ENCODE data around the gene UXS1. TPM values are rescaled to one million over a fixed set of nuclear protein-coding genes. Genes with fewer than 3 reads are reported as not detected.
"Not testable (repeated sequence)": the region's sequence is repeated elsewhere in the genome, so short reads cannot be mapped to it uniquely, and the experiment has no call there.

UXS1 gene
- total RNA-seq (2012; rRNA removed), result 30.2 and 33.2 TPM in 2 replicates

DNA sequence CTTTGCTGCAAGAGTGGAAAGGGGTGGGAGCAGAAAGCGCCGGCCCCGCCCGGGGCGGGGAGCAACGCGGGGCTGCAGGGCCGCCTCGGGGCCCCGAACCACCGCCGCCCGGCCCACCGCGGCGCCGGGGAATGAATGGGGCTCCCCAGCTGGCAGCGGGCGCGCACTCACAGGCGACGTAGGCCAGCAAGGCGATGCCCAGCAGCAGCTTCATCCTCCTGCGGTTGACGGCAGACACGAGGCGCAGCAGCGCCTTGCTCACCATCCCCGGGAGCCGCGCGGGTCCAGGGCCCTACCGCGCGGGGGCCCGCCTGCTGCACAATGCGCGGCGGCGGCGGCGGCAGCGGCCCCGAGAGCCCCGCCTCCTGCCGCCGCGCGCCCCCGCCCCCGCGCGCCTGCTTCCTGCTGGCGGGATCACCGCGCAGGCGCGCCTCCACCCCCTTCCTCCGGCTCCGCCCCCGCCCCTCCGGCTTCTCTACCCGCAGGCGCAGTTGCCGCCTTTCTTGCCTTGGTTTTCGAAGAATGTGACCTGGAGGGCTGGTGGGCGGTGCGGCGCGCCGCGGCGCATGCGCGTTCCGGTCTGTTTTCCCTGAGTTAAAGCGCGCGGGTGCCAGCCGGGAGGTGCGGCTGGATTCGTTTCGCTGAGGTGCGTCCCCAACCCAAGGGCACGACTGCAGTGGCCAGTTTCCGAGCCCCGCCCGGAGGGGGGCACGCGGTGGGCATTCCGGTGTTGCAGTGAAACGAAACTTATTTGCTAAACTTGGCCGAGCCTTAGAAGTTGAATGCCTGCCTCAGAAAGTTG lies at the start of gene UXS1:
Gene UXS1, minus strand, starts transcription at position 325 of the 802 bp plus-strand sequence. Its CDS starts 60 bp downstream, at position 265.
- H3K4me1 ChIP-seq (ENCODE audit: control insufficient read depth, insufficient read depth, low read length), result peaks cover 25% of the 10 kb centered on the region
- no peaks in the 10 kb centered on the region for H3K27me3 ChIP-seq (ENCODE audit: control insufficient read depth, insufficient read depth, low read length)
- H3K36me3 ChIP-seq (ENCODE audit: insufficient read depth, low read length), result no peaks in the 10 kb centered on the region
- H3K9ac ChIP-seq (ENCODE audit: low read depth, low read length), result peak within 1 kb of the TSS; percentile 88
- H3K9me3 ChIP-seq (replicated peaks; ENCODE audit: low read length), result no peaks in the 10 kb centered on the region
- H3K4me2 ChIP-seq (ENCODE audit: low read length), result peak within 1 kb of the TSS; percentile 96
- peak within 1 kb of the TSS; percentile 89 for H3K4me3 ChIP-seq (ENCODE audit: low read length)

DNA sequence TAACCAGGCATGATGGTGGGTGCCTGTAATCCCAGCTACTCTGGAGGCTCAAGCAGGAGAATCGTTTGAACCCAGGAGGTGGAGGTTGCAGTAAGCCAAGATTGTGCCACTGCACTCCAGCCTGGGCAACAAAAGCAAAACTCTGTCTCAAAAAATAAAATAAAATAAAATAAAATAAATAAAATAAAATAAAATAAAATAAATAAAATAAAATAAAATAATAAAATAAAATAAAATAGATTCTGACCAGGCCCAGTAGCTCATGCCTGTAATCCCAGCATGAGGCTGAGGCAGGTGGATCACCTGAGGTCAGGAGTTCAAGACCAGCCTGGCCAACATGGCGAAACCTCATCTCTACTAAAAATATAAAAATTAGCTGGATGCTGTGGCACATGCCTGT lies 45.4 kb upstream of the UXS1 start:
- H3K4me1 ChIP-seq (ENCODE audit: control insufficient read depth, insufficient read depth, low read length); H3K9me3 ChIP-seq (replicated peaks; ENCODE audit: low read length); H3K27me3 ChIP-seq (ENCODE audit: control insufficient read depth, insufficient read depth, low read length); H3K4me3 ChIP-seq (ENCODE audit: low read length); H3K4me2 ChIP-seq (ENCODE audit: low read length); H3K36me3 ChIP-seq (ENCODE audit: insufficient read depth, low read length); H3K9ac ChIP-seq (ENCODE audit: low read depth, low read length): not testable (repeated sequence)

DNA sequence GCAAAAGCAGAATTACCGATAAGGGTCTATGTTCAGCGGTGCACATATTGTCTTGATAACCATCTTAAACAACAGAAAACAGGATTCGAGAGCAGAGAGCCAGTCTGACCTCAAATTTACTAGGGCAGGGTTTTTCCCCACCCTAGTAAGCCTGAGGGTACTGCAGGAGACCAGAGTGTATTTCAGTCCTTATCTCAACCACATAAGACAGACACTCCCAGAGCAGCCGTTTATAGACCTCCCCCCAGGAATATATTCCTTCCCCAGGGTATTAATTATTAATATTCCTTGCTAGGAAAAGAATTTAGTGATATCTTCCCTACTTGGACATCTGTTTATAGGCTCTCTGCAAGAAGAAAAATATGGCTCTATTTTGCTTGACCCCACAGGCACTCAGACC lies 41.3 kb upstream of the UXS1 start:
- not testable (repeated sequence) for H3K36me3 ChIP-seq (ENCODE audit: insufficient read depth, low read length); H3K4me2 ChIP-seq (ENCODE audit: low read length); H3K9ac ChIP-seq (ENCODE audit: low read depth, low read length); H3K27me3 ChIP-seq (ENCODE audit: control insufficient read depth, insufficient read depth, low read length); H3K9me3 ChIP-seq (replicated peaks; ENCODE audit: low read length); H3K4me3 ChIP-seq (ENCODE audit: low read length); H3K4me1 ChIP-seq (ENCODE audit: control insufficient read depth, insufficient read depth, low read length)

DNA sequence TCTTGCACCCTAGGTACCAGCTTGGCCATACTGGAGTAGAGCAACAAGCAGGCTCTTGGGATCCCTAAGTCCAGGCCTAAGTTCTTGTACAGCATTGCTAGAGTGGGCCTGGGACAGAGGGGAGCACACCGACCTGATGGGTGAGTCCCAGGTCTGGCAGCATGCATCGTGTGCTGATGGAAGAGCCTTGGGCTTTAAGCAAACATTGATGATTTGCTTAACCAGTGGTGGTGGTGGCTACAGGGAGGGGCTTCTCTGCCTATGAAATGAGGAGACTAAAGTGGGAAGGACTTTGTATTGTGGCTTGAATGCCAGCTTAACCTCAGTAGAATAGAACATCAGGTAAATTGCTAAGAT lies 39.2 kb upstream of the UXS1 start:
- Histone ChIP-seq H3K36me3 (ENCODE audit: insufficient read depth, low read length) (no peaks in the 10 kb centered on the region), H3K4me3 (ENCODE audit: low read length) (no peak overlapping the region), H3K27me3 (ENCODE audit: control insufficient read depth, insufficient read depth, low read length) (no peaks in the 10 kb centered on the region), H3K9ac (ENCODE audit: low read depth, low read length) (no peak overlapping the region), H3K4me1 (ENCODE audit: control insufficient read depth, insufficient read depth, low read length) (no peaks in the 10 kb centered on the region), H3K9me3 (replicated peaks; ENCODE audit: low read length) (no peaks in the 10 kb centered on the region), H3K4me2 (ENCODE audit: low read length) (no peak overlapping the region)

DNA sequence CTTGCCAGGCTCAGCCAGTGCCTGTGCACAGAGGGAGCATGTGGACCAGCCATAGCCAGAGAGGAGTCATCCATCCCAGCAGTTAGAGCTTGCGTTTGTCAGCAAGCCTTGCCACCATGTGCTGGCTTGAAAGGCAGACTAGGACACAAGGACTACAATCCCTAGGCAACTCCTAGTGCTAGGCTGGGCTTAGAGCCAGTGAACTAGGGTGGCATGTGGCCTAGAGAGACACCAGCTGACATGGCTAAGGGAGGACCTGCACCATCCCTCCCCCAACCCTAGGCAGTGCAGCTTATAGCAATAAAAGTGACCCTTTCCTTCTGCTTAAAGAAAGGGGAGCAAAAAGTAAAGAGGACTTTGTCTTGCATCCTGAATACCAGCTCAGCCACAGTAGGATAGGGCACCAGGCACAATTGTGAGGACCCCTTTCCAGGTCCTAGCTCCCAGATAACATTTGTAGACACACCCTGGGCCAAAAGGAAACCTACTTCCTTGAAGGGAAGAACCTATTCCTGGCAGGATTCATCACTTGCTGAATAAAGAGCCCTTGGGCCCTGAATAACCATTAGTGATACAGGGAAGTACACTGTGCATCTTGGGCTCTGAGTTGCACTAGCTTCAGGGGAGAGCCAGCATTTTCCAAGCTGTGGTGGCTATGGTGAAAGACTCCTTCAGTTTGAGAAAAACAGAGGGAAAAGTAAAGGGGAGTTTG lies 38.7 kb upstream of the UXS1 start:
- H3K9me3 ChIP-seq (replicated peaks; ENCODE audit: low read length), result no peaks in the 10 kb centered on the region
- no peak overlapping the region for H3K4me2 ChIP-seq (ENCODE audit: low read length)
- H3K27me3 ChIP-seq (ENCODE audit: control insufficient read depth, insufficient read depth, low read length), result no peaks in the 10 kb centered on the region
- no peak overlapping the region for H3K9ac ChIP-seq (ENCODE audit: low read depth, low read length)
- no peak overlapping the region for H3K4me3 ChIP-seq (ENCODE audit: low read length)
- no peaks in the 10 kb centered on the region for H3K4me1 ChIP-seq (ENCODE audit: control insufficient read depth, insufficient read depth, low read length)
- H3K36me3 ChIP-seq (ENCODE audit: insufficient read depth, low read length), result no peaks in the 10 kb centered on the region

DNA sequence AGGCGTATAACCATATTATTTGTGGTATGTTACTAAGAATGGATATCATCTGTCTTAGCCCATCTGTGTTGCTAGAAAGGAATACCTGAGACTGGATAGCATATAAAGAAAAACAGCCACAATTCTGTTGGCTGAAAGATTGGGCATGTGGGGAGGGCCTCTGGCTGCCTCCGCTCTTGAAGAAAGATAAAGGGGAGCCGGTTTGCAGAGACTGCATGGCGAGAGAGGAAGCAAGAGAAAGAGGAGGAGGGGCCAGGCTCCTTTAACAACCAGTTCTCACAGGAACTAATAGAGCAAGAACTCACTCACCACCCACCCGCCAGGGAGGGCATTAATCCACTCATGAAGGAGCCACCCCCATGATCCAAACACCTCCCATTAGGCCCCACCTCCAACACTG lies 29.2 kb upstream of the UXS1 start:
- Histone ChIP-seq H3K4me1 (ENCODE audit: control insufficient read depth, insufficient read depth, low read length) (no peaks in the 10 kb centered on the region), H3K4me2 (ENCODE audit: low read length) (no peak overlapping the region), H3K4me3 (ENCODE audit: low read length) (no peak overlapping the region), H3K9me3 (replicated peaks; ENCODE audit: low read length) (no peaks in the 10 kb centered on the region), H3K27me3 (ENCODE audit: control insufficient read depth, insufficient read depth, low read length) (no peaks in the 10 kb centered on the region), H3K9ac (ENCODE audit: low read depth, low read length) (no peak overlapping the region), H3K36me3 (ENCODE audit: insufficient read depth, low read length) (no peaks in the 10 kb centered on the region)

DNA sequence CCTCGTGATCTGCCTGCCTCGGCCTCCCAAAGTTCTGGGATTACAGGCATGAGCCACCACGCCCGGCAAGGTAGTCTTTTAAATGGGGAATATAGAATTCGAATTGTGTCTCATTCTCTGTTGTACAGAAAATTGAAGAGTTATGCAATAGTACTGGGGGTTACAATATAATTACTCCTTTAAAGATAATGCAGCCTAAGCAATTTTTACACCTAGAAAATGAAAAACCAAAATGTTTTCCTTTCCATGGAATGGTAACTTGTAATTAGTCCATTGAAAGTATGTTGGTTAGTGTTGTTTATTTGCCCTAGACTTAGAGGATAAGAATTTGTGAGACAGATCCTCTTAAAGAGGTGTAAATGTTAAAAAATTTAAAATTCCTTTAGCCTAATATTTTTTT lies 28.0 kb upstream of the UXS1 start:
- H3K4me1 ChIP-seq (ENCODE audit: control insufficient read depth, insufficient read depth, low read length); H3K27me3 ChIP-seq (ENCODE audit: control insufficient read depth, insufficient read depth, low read length); H3K36me3 ChIP-seq (ENCODE audit: insufficient read depth, low read length); H3K4me3 ChIP-seq (ENCODE audit: low read length); H3K9ac ChIP-seq (ENCODE audit: low read depth, low read length); H3K4me2 ChIP-seq (ENCODE audit: low read length); H3K9me3 ChIP-seq (replicated peaks; ENCODE audit: low read length): not testable (repeated sequence)

DNA sequence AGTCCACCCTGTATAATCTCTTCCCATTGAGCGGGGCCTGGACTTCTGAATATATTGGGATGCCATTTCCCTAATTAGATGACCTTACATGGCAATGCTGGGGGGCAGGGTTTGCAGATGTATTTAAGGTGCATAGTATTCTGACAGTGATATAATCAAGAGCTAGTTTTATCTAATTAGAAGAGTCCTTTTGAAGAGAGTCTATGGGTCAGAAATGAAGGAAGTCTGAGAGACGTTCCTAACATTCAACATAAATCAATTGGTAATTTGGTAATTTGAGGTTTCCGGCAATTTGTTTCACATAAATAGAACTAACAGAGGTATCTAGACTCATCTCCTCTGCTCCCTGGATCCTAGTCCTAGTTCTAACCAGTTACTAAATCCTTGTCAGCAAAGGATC lies 25.7 kb upstream of the UXS1 start:
- Histone ChIP-seq H3K4me3 (ENCODE audit: low read length) (no peak overlapping the region), H3K4me2 (ENCODE audit: low read length) (no peak overlapping the region), H3K27me3 (ENCODE audit: control insufficient read depth, insufficient read depth, low read length) (no peaks in the 10 kb centered on the region), H3K9ac (ENCODE audit: low read depth, low read length) (no peak overlapping the region), H3K9me3 (replicated peaks; ENCODE audit: low read length) (no peaks in the 10 kb centered on the region), H3K36me3 (ENCODE audit: insufficient read depth, low read length) (no peaks in the 10 kb centered on the region), H3K4me1 (ENCODE audit: control insufficient read depth, insufficient read depth, low read length) (no peaks in the 10 kb centered on the region)

DNA sequence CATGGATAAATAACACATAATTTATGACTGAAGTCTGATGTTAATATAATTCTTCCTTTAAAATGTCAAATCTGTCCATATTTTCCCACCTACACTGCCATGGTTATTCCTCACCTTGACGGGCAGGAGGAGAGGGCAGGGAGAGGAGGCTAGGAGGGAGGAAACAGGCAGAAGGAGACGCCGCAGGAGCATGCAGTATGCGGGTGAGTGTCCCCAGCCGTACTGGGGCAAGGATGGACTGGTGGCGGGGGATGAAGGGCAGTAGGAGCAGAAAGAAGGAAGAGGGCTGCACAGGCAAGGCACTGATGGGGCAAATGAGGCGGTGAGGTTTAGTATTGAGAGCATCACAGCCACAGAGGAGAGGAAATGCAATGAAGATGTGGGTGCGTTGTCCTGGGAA lies 25.1 kb upstream of the UXS1 start:
- not testable (repeated sequence) for H3K4me2 ChIP-seq (ENCODE audit: low read length); H3K4me3 ChIP-seq (ENCODE audit: low read length); H3K9me3 ChIP-seq (replicated peaks; ENCODE audit: low read length); H3K9ac ChIP-seq (ENCODE audit: low read depth, low read length); H3K4me1 ChIP-seq (ENCODE audit: control insufficient read depth, insufficient read depth, low read length); H3K36me3 ChIP-seq (ENCODE audit: insufficient read depth, low read length); H3K27me3 ChIP-seq (ENCODE audit: control insufficient read depth, insufficient read depth, low read length)

DNA sequence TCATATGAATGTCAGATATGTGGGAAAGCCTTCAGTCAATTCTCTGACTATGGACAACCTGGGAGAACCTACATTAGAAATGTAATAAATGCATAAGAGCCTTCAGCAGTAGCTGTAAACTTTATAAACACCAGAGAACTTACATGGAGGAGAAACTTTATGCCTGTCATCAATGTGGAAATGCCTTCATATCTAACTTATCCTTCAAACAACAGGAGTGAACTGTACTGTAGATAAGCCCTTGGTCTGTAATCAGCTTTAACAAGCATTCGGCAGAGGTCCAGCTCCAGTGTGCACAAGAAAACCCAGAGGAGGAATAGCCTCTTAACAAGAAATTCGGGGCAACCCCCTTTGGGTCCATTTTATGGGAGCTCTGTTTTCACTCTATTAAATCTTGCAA lies 14.8 kb upstream of the UXS1 start:
- no peaks in the 10 kb centered on the region for H3K9me3 ChIP-seq (replicated peaks; ENCODE audit: low read length)
- no peaks in the 10 kb centered on the region for H3K27me3 ChIP-seq (ENCODE audit: control insufficient read depth, insufficient read depth, low read length)
- no peak overlapping the region for H3K4me3 ChIP-seq (ENCODE audit: low read length)
- no peaks in the 10 kb centered on the region for H3K36me3 ChIP-seq (ENCODE audit: insufficient read depth, low read length)
- no peak overlapping the region for H3K9ac ChIP-seq (ENCODE audit: low read depth, low read length)
- H3K4me1 ChIP-seq (ENCODE audit: control insufficient read depth, insufficient read depth, low read length), result no peaks in the 10 kb centered on the region
- H3K4me2 ChIP-seq (ENCODE audit: low read length), result no peak overlapping the region

DNA sequence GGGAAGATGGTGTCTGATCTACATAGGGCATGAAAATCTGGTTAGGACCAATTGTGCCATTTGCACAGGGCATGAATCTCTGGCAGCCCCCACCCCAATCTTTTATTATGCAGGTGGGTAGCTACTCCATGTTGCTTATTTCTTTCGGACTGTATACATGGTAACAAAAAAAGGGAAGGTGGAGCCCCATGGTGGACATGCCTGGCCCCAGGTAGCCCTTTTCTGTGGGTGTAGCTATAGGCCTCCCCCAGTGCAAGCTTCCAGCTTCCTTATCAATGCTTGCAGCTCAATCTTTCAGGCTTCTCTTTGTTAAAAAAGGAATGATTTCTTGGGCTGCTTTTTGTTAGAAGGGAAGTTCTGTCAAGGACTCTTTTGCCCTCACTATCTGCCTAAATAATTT lies 14.3 kb upstream of the UXS1 start:
- Histone ChIP-seq H3K9me3 (replicated peaks; ENCODE audit: low read length) (no peaks in the 10 kb centered on the region), H3K4me1 (ENCODE audit: control insufficient read depth, insufficient read depth, low read length) (no peaks in the 10 kb centered on the region), H3K4me3 (ENCODE audit: low read length) (no peak overlapping the region), H3K4me2 (ENCODE audit: low read length) (no peak overlapping the region), H3K27me3 (ENCODE audit: control insufficient read depth, insufficient read depth, low read length) (no peaks in the 10 kb centered on the region), H3K36me3 (ENCODE audit: insufficient read depth, low read length) (no peaks in the 10 kb centered on the region), H3K9ac (ENCODE audit: low read depth, low read length) (no peak overlapping the region)

DNA sequence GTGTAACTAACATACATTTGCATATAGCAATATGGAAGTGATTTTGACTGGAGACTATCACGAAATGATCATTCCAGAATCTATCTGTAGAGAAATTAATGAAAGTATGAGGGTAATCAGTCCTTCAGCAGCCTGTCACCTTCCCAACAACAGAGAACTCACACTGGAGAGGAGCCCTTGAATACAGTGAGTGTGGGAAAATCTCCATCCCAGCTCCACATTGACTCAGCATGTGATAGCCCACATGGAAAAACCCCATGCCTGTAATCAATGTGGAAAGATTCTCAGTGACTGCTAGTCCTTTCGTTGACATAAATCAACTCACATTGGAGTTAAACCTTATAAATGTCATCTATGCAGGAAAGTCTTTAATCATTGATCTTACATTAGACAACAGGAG lies 13.1 kb upstream of the UXS1 start:
- Histone ChIP-seq H3K4me2 (ENCODE audit: low read length) (no peak overlapping the region), H3K9ac (ENCODE audit: low read depth, low read length) (no peak overlapping the region), H3K9me3 (replicated peaks; ENCODE audit: low read length) (no peaks in the 10 kb centered on the region), H3K27me3 (ENCODE audit: control insufficient read depth, insufficient read depth, low read length) (peaks cover 7% of the 10 kb centered on the region), H3K4me1 (ENCODE audit: control insufficient read depth, insufficient read depth, low read length) (no peaks in the 10 kb centered on the region), H3K36me3 (ENCODE audit: insufficient read depth, low read length) (no peaks in the 10 kb centered on the region), H3K4me3 (ENCODE audit: low read length) (no peak overlapping the region)
